HG02798 (cell line): ENCODE data around the gene MYL4.
"Not testable (repeated sequence)": the region's sequence is repeated elsewhere in the genome, so short reads cannot be mapped to it uniquely, and the experiment has no call there.

ENCODE experiments used
- ATAC-seq: cut with Tn5 transposase; IDR thresholded peaks from one replicate; pipeline ENCODE4 v1.9.1; 2021; ENCODE audit warnings: mild to moderate bottlenecking; ENCODE audit not compliant: unreplicated experiment, poor library complexity

The MYL4 gene

DNA sequence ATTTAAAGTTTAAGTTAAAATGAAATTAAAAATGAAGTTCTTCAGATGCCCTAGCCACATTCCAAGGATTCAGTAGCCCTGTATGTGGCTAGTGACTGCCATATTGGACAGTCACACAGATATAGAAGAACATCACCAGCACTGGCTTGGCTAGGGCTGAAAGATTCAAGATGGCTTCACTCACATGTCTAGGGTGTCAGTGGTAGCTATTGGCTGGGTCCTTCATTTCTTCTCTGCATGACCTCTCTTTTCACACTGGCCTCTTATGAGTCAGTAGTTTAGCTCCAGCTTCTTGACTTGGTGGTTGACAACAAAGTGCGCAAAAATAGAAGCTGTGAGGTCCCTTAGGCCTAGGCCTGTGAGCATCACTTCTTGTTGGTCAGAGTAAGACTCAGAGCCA is 18.4 kb upstream of the MYL4 start:
- no peak for ATAC-seq

DNA sequence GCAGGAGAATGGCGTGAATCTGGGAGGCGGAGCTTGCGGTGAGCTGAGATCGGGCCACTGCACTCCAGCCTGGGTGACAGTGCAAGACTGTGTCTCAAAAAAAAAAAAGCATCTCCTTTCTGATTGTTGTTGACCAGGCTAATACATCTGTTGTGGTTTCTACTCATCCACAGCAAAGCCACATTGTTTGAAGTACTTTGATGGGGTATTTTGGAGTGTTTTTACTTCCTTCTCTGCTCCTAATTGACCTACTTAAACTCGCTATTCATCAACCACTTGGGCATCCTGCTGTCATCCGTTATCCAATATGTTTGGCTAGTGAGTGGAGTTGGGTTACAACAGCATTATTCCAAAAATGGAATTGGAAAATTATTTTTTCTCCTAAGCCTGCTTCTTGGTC is 16.6 kb upstream of the MYL4 start:
- ATAC-seq = no peak

DNA sequence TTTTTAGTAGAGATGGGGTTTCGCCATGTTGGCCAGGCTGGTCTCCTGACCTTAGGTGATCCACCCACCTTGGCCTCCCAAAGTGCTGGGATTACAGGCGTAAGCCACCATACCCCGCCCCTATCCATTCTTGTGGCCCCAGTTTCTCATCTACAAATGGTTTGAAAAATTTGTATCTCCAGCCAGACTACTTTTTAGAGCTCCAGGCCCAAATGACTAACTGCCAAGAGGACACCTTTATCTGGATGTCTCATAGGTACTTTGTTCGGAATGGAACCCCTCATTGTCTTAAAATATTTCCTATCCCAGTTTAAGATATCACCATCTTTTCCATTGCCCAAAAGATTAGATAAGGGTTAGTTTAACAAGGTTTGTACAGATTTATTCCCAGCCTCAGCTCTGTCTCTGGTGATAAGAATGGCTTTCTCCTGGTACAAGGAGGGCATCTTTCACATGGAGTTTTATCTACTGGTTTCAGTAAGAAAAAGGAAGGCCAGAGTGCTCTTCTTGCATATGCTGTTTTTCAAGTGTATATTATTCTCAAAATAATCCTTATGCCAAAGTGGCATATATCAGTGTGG is 15.1 kb upstream of the MYL4 start:
- ATAC-seq = no peak

- ATAC-seq = no peak
These were observed 11.3 kb upstream of the MYL4 start for GRCh38 chr17:47197821-47198220.

DNA sequence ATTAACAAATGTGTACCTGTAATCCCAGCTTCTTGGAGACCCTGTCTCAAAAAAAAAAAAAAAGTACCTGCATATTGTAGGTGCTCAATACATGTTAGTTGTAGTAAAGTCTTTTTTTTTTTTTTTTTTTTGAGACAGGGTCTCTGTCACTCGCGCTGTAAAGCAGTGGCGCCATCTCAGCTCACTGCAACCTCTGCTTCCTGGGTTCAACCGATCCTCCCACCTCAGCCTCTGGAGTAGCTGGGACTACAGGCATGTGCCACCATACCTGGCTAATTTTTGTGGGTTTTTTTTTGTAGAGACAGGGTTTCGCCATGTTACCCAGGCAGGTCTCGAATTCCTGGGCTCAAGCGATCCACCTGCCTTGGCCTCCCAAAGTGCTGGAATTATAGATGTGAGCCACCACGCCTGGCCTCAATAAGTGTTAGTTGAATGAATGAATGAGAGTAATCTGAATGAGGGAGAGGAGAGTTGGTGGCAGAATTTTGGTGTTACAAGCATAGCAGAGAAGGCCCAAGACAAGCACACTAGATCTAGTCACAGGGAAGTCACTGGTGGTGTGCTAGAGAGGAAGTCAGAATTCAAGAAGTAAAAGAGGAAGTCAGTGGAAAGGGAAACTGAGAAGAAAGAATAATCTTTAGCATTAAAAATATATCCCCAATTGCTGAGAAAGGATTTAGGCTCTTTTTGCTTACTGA is 9.4 kb upstream of the MYL4 start:
- peak; percentile 32 for ATAC-seq

DNA sequence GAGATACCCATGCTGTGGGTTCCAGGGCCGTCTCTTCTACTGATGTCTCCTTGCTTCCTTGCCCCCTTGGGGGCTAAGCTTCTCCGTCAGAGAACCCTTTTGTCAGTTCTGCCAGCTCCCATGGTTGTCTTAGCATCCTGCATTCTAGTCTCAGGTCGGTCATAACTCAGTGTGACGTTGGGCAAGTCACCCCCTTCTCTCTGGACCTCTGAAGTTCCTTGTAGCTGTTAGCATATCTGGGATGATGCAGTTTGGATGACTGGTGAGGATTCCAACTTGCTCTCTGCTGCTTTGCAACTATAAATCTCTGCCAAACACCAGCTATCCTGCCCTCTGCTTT is 8.9 kb upstream of the MYL4 start:
- no peak for ATAC-seq

- no peak for ATAC-seq
These were observed 8.0 kb upstream of the MYL4 start for GRCh38 chr17:47201166-47201565.

DNA sequence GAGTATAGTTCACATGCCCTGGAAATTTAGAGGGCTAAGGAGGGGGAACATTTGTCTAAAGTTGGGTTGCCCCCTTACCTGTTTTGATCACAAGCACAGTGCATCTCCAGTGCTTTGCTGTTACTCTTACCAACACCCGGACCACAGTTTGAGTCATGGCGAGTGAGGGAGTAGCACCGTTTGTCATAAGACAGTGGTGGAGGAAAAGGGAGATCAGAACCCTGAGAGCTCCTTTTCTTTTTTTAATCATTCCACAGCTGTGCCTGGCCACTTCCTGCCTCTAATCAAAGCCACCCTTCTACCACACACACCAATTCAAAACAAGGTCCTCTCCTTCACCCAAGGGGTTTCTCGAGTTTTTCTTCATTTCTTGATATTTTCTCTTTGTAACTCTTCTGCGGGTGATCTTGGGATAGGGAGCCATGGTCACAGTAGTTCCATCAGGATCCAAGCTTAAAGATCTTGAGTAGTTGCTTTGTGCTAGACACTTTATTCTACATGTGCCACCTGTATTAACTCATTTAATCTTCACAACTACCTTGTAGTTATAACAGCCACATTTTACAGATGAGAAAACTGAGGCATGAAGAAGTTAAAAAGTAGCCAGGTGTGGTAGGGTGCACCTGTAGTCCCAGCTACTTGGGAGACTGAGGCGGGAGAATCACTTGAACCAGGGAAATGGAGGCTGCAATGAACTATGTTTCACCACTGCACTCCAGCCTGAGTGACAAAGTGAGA is 5.0 kb upstream of the MYL4 start:
- no peak for ATAC-seq

DNA sequence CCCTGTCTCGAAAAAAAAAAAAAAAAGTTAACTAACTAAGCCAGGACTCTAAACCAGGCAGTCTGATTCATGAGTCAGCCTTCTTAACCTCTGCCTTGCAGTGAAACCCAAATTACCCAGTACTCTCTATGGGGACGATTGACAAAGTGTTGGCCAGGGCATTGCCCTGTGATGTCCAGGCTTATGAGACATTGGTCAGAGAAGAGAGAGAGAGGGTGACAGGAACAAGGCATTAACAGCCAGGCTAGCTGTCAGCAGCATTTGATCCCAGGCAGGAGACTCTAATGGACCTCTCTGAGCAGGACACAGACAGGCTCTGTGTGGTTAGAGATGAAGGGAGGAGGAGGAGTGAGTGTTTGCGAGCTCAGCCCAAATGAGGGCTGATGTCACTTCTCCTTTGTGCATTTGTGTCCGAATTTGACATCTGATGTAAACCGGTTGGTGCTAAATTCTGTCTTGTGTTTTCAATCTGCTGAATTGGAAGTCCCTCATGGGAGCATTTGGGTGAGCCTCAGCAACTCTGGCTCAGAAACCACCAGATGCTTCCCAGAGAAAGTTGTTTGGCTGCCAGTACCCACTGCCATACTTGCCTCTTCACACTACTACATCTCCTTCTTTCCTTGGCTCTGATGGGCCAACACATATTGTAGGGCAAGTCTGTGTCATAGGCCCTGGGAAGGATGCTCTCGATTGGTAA is 4.3 kb upstream of the MYL4 start:
- peak; percentile 54 for ATAC-seq

DNA sequence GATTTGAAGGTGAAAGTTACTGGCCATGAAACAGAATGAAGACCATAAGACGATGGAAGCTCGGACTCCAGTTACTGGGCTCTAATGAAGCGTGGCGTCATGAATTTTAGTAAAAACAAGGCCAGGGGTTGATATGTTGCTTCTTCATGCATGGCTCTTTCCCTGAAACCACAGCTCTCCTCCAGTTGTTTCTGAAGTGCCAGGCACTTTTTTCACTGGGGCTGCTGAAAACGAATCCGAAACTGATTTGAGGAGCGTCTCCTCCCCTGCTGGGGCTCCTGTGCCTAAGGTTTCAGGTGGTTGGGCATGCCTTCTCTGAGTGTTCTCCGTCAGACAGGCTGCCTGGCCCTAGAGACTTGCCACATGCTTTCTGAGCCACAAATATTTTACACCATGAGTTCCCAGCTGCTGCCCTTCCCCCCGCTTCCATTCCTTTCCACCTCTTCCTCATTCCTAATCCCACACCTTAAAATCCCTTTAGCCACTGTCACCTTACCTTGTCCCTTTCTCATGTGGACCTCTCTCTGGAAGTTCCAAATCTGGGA is 3.7 kb upstream of the MYL4 start:
- ATAC-seq = peak; percentile 45

DNA sequence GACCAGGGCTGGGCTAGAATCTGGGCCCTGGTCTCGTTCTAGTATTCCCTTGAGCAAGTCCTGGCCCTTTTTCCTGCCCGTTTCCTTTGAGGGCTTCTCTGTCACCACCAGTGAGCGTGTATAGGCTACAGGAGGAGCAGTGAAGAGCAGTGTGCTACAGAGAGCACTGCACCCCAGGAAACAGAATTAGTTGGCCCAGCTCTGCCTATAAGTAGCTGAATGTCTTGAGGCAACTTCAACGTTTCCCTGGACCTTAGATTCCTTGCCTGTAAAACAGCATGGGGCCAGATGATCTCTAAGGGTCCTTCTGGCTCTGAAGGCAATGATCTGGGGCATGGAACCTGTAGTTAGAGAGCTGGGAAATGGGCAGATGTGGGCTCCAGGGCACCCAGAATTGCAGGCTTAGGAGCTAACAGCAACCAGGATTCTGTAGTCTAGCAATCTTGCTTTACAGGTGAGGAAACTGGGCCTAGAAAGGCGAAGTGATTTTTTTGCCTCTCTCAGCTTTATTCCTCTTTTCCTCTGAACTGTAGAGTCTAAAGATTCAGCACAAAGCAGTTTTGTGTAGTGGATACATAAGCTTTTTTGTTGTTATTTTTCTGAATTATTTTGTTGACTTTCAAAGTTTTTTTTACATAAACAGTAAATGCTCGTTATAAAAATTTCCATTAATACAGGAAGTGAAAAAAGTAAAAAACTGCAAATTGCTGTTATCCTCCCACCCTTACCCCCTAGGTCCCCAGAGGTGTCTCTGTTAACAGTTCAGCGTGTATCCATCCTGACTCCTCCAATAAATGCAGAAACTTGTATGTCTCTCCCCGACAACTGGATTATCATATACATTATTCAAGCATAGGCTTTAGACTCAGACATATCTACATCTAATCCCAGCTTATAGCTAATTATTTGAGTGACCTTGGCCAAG is 1.7 kb upstream of the MYL4 start:
- ATAC-seq = no peak

- no peak for ATAC-seq
These were observed 351 bp downstream of the MYL4 start for GRCh38 chr17:47209499-47209898.

GRCh38 chr17:47210105-47210504 is 957 bp downstream of the MYL4 start:
- no peak for ATAC-seq

- ATAC-seq = no peak
These were observed 1.6 kb downstream of the MYL4 start for GRCh38 chr17:47210779-47211178.

GRCh38 chr17:47212458-47212857 is 3.3 kb downstream of the MYL4 start:
- no peak for ATAC-seq

- ATAC-seq = no peak
These were observed 4.4 kb downstream of the MYL4 start for GRCh38 chr17:47213540-47213939.

- no peak for ATAC-seq
These were observed 5.8 kb downstream of the MYL4 start for GRCh38 chr17:47214931-47215330.

DNA sequence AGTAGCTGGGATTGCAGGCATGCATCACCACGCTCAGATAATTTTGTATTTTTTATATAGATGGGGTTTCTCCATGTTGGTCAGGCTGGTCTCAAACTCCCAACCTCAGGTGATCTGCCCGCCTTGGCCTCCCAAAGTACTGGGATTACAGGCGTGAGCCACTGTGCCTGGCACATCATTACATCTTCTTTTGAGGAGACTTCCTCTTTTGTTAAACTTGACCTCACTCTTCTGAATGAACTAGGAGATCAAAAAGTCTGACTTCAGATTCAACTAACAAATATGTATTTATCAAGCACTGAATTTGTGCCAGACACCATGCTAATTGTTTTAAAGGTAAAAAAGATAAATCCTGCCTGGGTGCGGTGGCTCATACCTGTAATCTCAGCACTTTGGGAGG is 7.7 kb downstream of the MYL4 start:
- not testable (repeated sequence) for ATAC-seq

DNA sequence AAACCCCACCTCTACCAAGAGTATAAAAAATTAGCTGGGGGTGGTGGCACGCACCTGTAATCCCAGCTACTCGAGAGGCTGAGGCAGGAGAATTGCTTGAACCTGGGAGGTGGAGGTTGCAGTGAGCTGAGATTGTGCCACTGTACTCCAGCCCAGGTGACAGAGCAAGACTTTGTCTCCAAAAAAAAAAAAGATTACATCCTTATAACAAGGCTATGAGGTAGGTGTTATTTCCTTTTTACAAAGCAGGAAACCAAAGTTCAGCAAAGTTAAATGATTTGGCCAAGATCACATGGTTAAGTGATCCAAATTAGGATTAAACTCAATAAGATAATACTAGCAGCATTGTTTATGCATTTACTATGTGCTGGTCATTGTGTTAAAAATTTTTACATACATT is 8.1 kb downstream of the MYL4 start:
- not testable (repeated sequence) for ATAC-seq

DNA sequence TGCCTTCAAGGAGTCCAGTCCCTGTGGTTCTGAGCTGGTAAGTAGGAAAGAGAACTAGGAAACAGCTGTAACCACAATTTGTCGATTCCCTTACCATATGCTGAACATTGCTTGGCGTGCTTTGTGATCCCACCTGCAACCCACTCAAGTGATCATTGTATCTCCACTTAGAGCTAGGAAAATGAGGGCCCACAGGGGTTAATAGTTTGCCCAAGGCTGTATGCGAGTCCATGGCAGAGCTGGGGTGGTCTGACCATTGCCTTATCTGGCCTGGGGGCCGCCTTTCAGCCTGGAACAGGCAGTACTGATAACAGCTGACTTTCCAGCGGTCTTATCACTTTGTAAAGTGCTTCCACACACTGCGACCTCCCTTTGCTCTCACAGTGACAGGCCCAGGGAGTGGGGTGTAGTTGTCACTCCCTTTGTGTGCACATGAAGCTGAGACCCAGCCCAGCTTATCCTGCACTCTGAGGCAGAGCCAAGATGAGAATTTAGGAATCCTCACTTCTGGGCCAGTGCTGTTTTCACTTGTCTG is 9.8 kb downstream of the MYL4 start:
- no peak for ATAC-seq
